ENCODE data around the gene CISD1. TPM values are rescaled to one million over a fixed set of nuclear protein-coding genes. Genes with fewer than 3 reads are reported as not detected.
A peak's percentile ranks its signal among the peaks of the same experiment; 100 is the strongest.

Gene CISD1
- total RNA-seq, 1 donor from 2014 or later, result 5.5 TPM

- DNase-seq (ENCODE audit: low spot score), result no peak
Observed at GRCh38 chr10:58265249-58265648, 3.7 kb upstream of the CISD1 start.

GRCh38 chr10:58266003-58266825 lies 2.7 kb upstream of the CISD1 start:
- peak; percentile 23 for DNase-seq (ENCODE audit: low spot score)

- DNase-seq (ENCODE audit: low spot score), result peak; percentile 64
Observed at GRCh38 chr10:58266826-58267712, 1.9 kb upstream of the CISD1 start.

- DNase-seq (ENCODE audit: low spot score), result peak; percentile 94
Observed at GRCh38 chr10:58267713-58268453, 1.1 kb upstream of the CISD1 start, which contains the start of gene IPMK. IPMK (minus strand) TSS chr10:58267894; CDS start chr10:58267611, 283 bp downstream.

- no peak for DNase-seq (ENCODE audit: low spot score)
Observed at GRCh38 chr10:58268454-58268945, 462 bp upstream of the CISD1 start.

GRCh38 chr10:58269782-58270290 lies 874 bp downstream of the CISD1 start:
- DNase-seq (ENCODE audit: low spot score), result no peak

GRCh38 chr10:58275261-58275660 lies 6.3 kb downstream of the CISD1 start:
- no peak for DNase-seq (ENCODE audit: low spot score)

GRCh38 chr10:58275908-58276307 lies 6.9 kb downstream of the CISD1 start:
- no peak for DNase-seq (ENCODE audit: low spot score)

GRCh38 chr10:58278274-58278961 lies 9.5 kb downstream of the CISD1 start:
- no peak for DNase-seq (ENCODE audit: low spot score)

GRCh38 chr10:58278962-58279307 lies 10.0 kb downstream of the CISD1 start:
- no peak for DNase-seq (ENCODE audit: low spot score)

GRCh38 chr10:58280477-58280876 lies 11.5 kb downstream of the CISD1 start:
- no peak for DNase-seq (ENCODE audit: low spot score)

- no peak for DNase-seq (ENCODE audit: low spot score)
Observed at GRCh38 chr10:58281092-58281752, 12.3 kb downstream of the CISD1 start.

- DNase-seq (ENCODE audit: low spot score), result no peak
Observed at GRCh38 chr10:58282615-58283014, 13.7 kb downstream of the CISD1 start.

- DNase-seq (ENCODE audit: low spot score), result peak; percentile 50
Observed at GRCh38 chr10:58291538-58292174, 22.7 kb downstream of the CISD1 start.

GRCh38 chr10:58293989-58294388 lies 25.0 kb downstream of the CISD1 start:
- no peak for DNase-seq (ENCODE audit: low spot score)

GRCh38 chr10:58299580-58299979 lies 30.6 kb downstream of the CISD1 start:
- peak; percentile 65 for DNase-seq (ENCODE audit: low spot score)

- DNase-seq (ENCODE audit: low spot score), result no peak
Observed at GRCh38 chr10:58300676-58301075, 31.7 kb downstream of the CISD1 start.

- DNase-seq (ENCODE audit: low spot score), result no peak
Observed at GRCh38 chr10:58302254-58302653, 33.3 kb downstream of the CISD1 start.

GRCh38 chr10:58304099-58304633 lies 35.2 kb downstream of the CISD1 start:
- DNase-seq (ENCODE audit: low spot score), result no peak

GRCh38 chr10:58305821-58306220 lies 36.9 kb downstream of the CISD1 start:
- no peak for DNase-seq (ENCODE audit: low spot score)

Measured in umbilical cord (tissue), 2 donors.